Activated naive CD8-positive, alpha-beta T cell treated with anti-CD3 and anti-CD28 coated beads for 36 hours (primary cell): Measurements from ENCODE around the gene CER1. TPM values are rescaled to one million over a fixed set of nuclear protein-coding genes. Genes with fewer than 3 reads are reported as not detected.
A peak's percentile ranks its signal among the peaks of the same experiment; 100 is the strongest.
"Not testable (repeated sequence)": the region's sequence is repeated elsewhere in the genome, so short reads cannot be mapped to it uniquely, and the experiment has no call there.

Experiments used
- DNase-seq: peaks from one replicate; pipeline ENCODE4 v3.0.0; 2021
- H3K27ac Mint-ChIP-seq: one replicate; pipeline ENCODE4 v1.8.0; 2022; ENCODE audit warnings: mild to moderate bottlenecking, moderate library complexity, mixed read lengths
- H3K27me3 Mint-ChIP-seq: one replicate; pipeline ENCODE4 v1.8.0; 2022; ENCODE audit warnings: mild to moderate bottlenecking, mixed read lengths
- H3K36me3 Mint-ChIP-seq: one replicate; pipeline ENCODE4 v1.8.0; 2021; ENCODE audit warnings: mild to moderate bottlenecking, mixed read lengths
- H3K4me1 Mint-ChIP-seq: one replicate; pipeline ENCODE4 v1.8.0; 2021; ENCODE audit warnings: mixed read lengths
- H3K4me3 Mint-ChIP-seq: one replicate; pipeline ENCODE4 v1.8.0; 2022; ENCODE audit warnings: mild to moderate bottlenecking, moderate library complexity, mixed read lengths
- H3K9me3 Mint-ChIP-seq: one replicate; pipeline ENCODE4 v1.8.0; 2022; ENCODE audit warnings: mixed read lengths
- total RNA-seq, 2 experiments: library from RNA; stranded (reverse); gene quantifications; one replicate each; pipeline ENCODE4 v1.2.3, GENCODE V29; 2021

The CER1 gene
- total RNA-seq, 2 experiments from 2014 or later, result not detected

GRCh38 chr9:14692470-14693250 is 29.9 kb downstream of the CER1 start:
- peaks cover 34% of the 10 kb centered on the region for H3K4me1 Mint-ChIP-seq
- H3K36me3 Mint-ChIP-seq, result peaks cover 18% of the 10 kb centered on the region
- no peaks in the 10 kb centered on the region for H3K9me3 Mint-ChIP-seq
- peak overlapping the region; percentile 94 for H3K4me3 Mint-ChIP-seq
- no peaks in the 10 kb centered on the region for H3K27me3 Mint-ChIP-seq
- peak overlapping the region; percentile 81 for H3K27ac Mint-ChIP-seq
- no peak for DNase-seq

GRCh38 chr9:14690948-14691730 is 31.4 kb downstream of the CER1 start:
- Mint-ChIP-seq H3K4me1 (peaks cover 34% of the 10 kb centered on the region), H3K27me3 (no peaks in the 10 kb centered on the region), H3K4me3 (no peak overlapping the region), H3K36me3 (peaks cover 18% of the 10 kb centered on the region), H3K27ac (no peak overlapping the region), H3K9me3 (no peaks in the 10 kb centered on the region)
- no peak for DNase-seq

GRCh38 chr9:14687042-14687719 is 35.4 kb downstream of the CER1 start:
- no peaks in the 10 kb centered on the region for H3K27me3 Mint-ChIP-seq
- peaks cover 24% of the 10 kb centered on the region for H3K4me1 Mint-ChIP-seq
- H3K9me3 Mint-ChIP-seq, result no peaks in the 10 kb centered on the region
- DNase-seq, result no peak
- H3K27ac Mint-ChIP-seq, result no peak overlapping the region
- peaks cover 36% of the 10 kb centered on the region for H3K36me3 Mint-ChIP-seq
- no peak overlapping the region for H3K4me3 Mint-ChIP-seq

GRCh38 chr9:14686168-14686567 is 36.4 kb downstream of the CER1 start:
- no peak overlapping the region for H3K4me3 Mint-ChIP-seq
- H3K4me1 Mint-ChIP-seq, result peaks cover 17% of the 10 kb centered on the region
- DNase-seq, result no peak
- no peaks in the 10 kb centered on the region for H3K9me3 Mint-ChIP-seq
- no peaks in the 10 kb centered on the region for H3K27me3 Mint-ChIP-seq
- H3K27ac Mint-ChIP-seq, result no peak overlapping the region
- peaks cover 43% of the 10 kb centered on the region for H3K36me3 Mint-ChIP-seq

GRCh38 chr9:14682616-14683015 is 39.9 kb downstream of the CER1 start:
- H3K27ac Mint-ChIP-seq, DNase-seq, H3K27me3 Mint-ChIP-seq, H3K4me1 Mint-ChIP-seq, H3K9me3 Mint-ChIP-seq, H3K4me3 Mint-ChIP-seq: not testable (repeated sequence)
- peaks cover 30% of the 10 kb centered on the region for H3K36me3 Mint-ChIP-seq

GRCh38 chr9:14678776-14679175 is 43.8 kb downstream of the CER1 start:
- Mint-ChIP-seq H3K4me1 (peaks cover 3% of the 10 kb centered on the region), H3K27ac (no peak overlapping the region), H3K9me3 (no peaks in the 10 kb centered on the region), H3K4me3 (no peak overlapping the region), H3K27me3 (no peaks in the 10 kb centered on the region), H3K36me3 (peaks cover 26% of the 10 kb centered on the region)
- DNase-seq, result no peak

GRCh38 chr9:14677872-14678271 is 44.7 kb downstream of the CER1 start:
- Mint-ChIP-seq H3K36me3 (peaks cover 23% of the 10 kb centered on the region), H3K9me3 (no peaks in the 10 kb centered on the region), H3K4me3 (no peak overlapping the region), H3K4me1 (peaks cover 3% of the 10 kb centered on the region), H3K27ac (no peak overlapping the region), H3K27me3 (no peaks in the 10 kb centered on the region)
- DNase-seq, result no peak

- H3K4me3 Mint-ChIP-seq, result no peak overlapping the region
- H3K36me3 Mint-ChIP-seq, result peaks cover 20% of the 10 kb centered on the region
- no peak for DNase-seq
- no peaks in the 10 kb centered on the region for H3K9me3 Mint-ChIP-seq
- H3K27ac Mint-ChIP-seq, result no peak overlapping the region
- no peaks in the 10 kb centered on the region for H3K4me1 Mint-ChIP-seq
- H3K27me3 Mint-ChIP-seq, result no peaks in the 10 kb centered on the region
Observed at GRCh38 chr9:14677396-14677795, 45.1 kb downstream of the CER1 start.

GRCh38 chr9:14674630-14675029 is 47.9 kb downstream of the CER1 start:
- H3K27ac Mint-ChIP-seq, result no peak overlapping the region
- no peak overlapping the region for H3K4me3 Mint-ChIP-seq
- no peak for DNase-seq
- no peaks in the 10 kb centered on the region for H3K4me1 Mint-ChIP-seq
- peaks cover 13% of the 10 kb centered on the region for H3K36me3 Mint-ChIP-seq
- H3K9me3 Mint-ChIP-seq, result no peaks in the 10 kb centered on the region
- H3K27me3 Mint-ChIP-seq, result no peaks in the 10 kb centered on the region

GRCh38 chr9:14671377-14671776 is 51.2 kb downstream of the CER1 start:
- no peak overlapping the region for H3K4me3 Mint-ChIP-seq
- no peaks in the 10 kb centered on the region for H3K4me1 Mint-ChIP-seq
- H3K27ac Mint-ChIP-seq, result no peak overlapping the region

GRCh38 chr9:14670718-14671117 is 51.8 kb downstream of the CER1 start:
- Mint-ChIP-seq H3K4me1 (no peaks in the 10 kb centered on the region), H3K27me3 (no peaks in the 10 kb centered on the region), H3K9me3 (no peaks in the 10 kb centered on the region), H3K4me3 (no peak overlapping the region), H3K36me3 (peaks cover 5% of the 10 kb centered on the region), H3K27ac (no peak overlapping the region)
- DNase-seq, result no peak

More at GRCh38 chr9:14671377-14671776, 51.2 kb downstream of the CER1 start:
- no peaks in the 10 kb centered on the region for H3K9me3 Mint-ChIP-seq
- no peaks in the 10 kb centered on the region for H3K27me3 Mint-ChIP-seq
- H3K36me3 Mint-ChIP-seq, result peaks cover 7% of the 10 kb centered on the region
- no peak for DNase-seq

Other genes starting within 250 kb of the CER1 start
- 1 to 10 TPM; 4.1 to 4.9 TPM for gene ZDHHC21, start 29.3 kb downstream of the CER1 start, total RNA-seq
- not detected for gene FREM1, start 187.7 kb upstream of the CER1 start, total RNA-seq